Activated CD8-positive, alpha-beta T cell treated with anti-CD3 and anti-CD28 coated beads, Interleukin-2, amount 10 ng/mL, durations not matched to agents 7 days and 5 days (primary cell): Measurements from ENCODE around the gene TDRD15. TPM values are rescaled to one million over a fixed set of nuclear protein-coding genes. Genes with fewer than 3 reads are reported as not detected.
"Not testable (repeated sequence)": the region's sequence is repeated elsewhere in the genome, so short reads cannot be mapped to it uniquely, and the experiment has no call there.

Experiments used
- ATAC-seq: fragments of 150-1000 bp; cut with Tn5 transposase; one replicate; pipeline ENCODE4 v1.10.0; 2021; ENCODE audit warnings: moderate library complexity
- CTCF ChIA-PET: fragments of 350-600 bp; sonication (Branson Sonifier 250); formaldehyde crosslinking; loops from one replicate; lab custom pipeline; 2021; ENCODE audit warnings: antibody characterized with exemption; lab: Charles Lee
- POLR2A ChIA-PET: fragments of 350-600 bp; sonication (Branson Sonifier 250); formaldehyde crosslinking; loops from one replicate; lab custom pipeline; 2021; ENCODE audit warnings: antibody characterized with exemption; lab: Charles Lee
- DNase-seq: peaks from one replicate; pipeline ENCODE4 v3.0.0-alpha.2; 2020
- H3K27ac Mint-ChIP-seq: one replicate; pipeline ENCODE4 v1.8.0; 2021; ENCODE audit warnings: mild to moderate bottlenecking, mixed read lengths
- H3K27me3 Mint-ChIP-seq: one replicate; pipeline ENCODE4 v1.8.0; 2021; ENCODE audit warnings: low read depth, mixed read lengths
- H3K36me3 Mint-ChIP-seq: one replicate; pipeline ENCODE4 v1.8.0; 2021; ENCODE audit warnings: low read depth, mixed read lengths
- H3K4me1 Mint-ChIP-seq: one replicate; pipeline ENCODE4 v1.8.0; 2021; ENCODE audit warnings: low read depth, mixed read lengths
- H3K4me3 Mint-ChIP-seq: one replicate; pipeline ENCODE4 v1.8.0; 2021; ENCODE audit warnings: mild to moderate bottlenecking, mixed read lengths
- H3K9me3 Mint-ChIP-seq: one replicate; pipeline ENCODE4 v1.8.0; 2022; ENCODE audit warnings: mixed read lengths; ENCODE audit not compliant: insufficient read depth
- total RNA-seq, 2 experiments: library from RNA; stranded (reverse); gene quantifications; one replicate each; pipeline ENCODE4 v1.2.3, GENCODE V29; 2021

Gene TDRD15
- total RNA-seq, 2 experiments from 2014 or later, result not detected

DNA sequence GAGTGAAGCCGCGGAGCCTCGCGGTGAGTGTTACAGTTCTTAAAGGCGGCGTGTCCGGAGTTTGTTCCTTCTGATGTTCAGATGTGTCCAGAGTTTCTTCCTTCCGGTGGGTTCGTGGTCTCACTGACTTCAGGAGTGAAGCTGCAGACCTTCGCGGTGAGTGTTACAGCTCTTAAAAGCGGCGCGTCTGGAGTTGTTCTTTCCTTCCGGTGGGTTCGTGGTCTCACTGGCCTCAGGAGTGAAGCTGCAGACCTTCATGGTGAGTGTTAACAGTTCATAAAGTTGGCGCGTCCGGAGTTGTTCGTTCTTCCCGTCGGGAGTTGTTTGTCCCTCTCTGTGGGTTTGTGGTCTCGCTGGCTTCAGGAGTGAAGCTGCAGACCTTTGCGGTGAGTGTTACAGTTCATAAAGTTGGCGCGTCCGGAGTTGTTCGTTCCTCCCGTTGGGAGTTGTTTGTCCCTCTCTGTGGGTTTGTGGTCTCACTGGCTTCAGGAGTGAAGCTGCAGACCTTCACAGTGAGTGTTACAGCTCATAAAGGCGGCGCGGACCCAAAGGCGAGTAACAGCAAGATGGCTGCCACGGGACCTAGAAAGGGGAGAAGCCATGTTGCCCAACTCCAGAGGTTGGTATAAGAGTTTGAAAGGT, 22.1 kb upstream of the TDRD15 start:
- H3K4me1 Mint-ChIP-seq, H3K27ac Mint-ChIP-seq, H3K27me3 Mint-ChIP-seq, CTCF ChIA-PET, ATAC-seq, H3K36me3 Mint-ChIP-seq, H3K4me3 Mint-ChIP-seq, POLR2A ChIA-PET, DNase-seq, H3K9me3 Mint-ChIP-seq: not testable (repeated sequence)

DNA sequence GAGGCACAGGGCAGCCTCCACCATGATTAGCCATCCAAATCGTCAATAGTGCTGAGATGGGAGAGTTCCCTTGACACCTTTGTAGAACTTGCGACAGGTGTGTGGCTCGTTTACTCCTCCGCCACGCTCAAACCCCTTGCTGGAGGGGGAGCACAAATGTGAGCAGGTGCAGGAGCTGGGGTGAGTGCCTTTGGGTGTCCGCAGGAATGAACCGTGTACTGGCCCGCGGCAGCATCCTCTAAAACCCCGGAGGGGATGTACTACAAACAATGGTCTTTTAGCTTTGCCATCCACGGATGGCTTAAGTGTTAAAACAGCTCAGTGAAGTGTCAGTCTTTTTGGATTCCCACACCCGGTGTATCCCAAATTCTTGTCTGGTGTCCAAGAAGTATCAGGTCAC, 21.4 kb upstream of the TDRD15 start:
- ATAC-seq (no peak), DNase-seq (no peak)
- H3K27ac Mint-ChIP-seq, result no peak overlapping the region
- ChIA-PET CTCF (no interaction called here), POLR2A (no interaction called here)
- no peaks in the 10 kb centered on the region for H3K4me1 Mint-ChIP-seq
- no peaks in the 10 kb centered on the region for H3K27me3 Mint-ChIP-seq
- H3K4me3 Mint-ChIP-seq, result no peak overlapping the region
- no peaks in the 10 kb centered on the region for H3K9me3 Mint-ChIP-seq
- no peaks in the 10 kb centered on the region for H3K36me3 Mint-ChIP-seq

DNA sequence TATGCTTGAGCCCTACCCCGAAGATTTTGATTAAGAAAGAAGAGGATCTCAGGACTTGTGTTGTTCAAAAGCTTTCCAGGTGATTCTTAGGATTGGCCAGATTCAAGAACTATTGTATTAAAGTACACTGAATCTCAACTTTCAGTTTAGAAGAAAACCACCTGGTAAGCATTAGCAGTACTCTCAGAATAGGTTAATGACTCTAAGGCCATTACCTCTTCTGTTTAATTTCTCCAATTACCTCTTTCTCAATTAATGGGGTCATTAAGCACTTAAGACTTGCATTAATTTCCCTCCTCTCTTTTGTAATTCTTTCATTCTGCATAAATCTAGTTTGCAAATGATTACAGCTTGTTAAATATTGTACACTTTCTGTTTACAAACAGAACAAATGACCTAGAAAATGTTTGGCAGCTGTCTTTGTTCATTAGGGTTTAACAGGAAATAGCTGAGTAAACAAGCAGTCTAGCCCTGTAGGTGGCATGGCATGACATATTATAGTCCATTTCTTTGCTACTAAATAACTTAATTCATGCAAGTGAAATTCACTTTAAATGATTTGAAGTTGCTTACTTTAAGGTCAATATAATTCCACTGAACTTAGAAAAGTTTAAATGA, 20.4 kb upstream of the TDRD15 start:
- ChIA-PET POLR2A (no interaction called here), CTCF (no interaction called here)
- H3K4me3 Mint-ChIP-seq, result no peak overlapping the region
- ATAC-seq (no peak), DNase-seq (no peak)
- no peak overlapping the region for H3K27ac Mint-ChIP-seq
- no peaks in the 10 kb centered on the region for H3K36me3 Mint-ChIP-seq
- H3K4me1 Mint-ChIP-seq, result no peaks in the 10 kb centered on the region
- H3K27me3 Mint-ChIP-seq, result no peaks in the 10 kb centered on the region
- H3K9me3 Mint-ChIP-seq, result no peaks in the 10 kb centered on the region

DNA sequence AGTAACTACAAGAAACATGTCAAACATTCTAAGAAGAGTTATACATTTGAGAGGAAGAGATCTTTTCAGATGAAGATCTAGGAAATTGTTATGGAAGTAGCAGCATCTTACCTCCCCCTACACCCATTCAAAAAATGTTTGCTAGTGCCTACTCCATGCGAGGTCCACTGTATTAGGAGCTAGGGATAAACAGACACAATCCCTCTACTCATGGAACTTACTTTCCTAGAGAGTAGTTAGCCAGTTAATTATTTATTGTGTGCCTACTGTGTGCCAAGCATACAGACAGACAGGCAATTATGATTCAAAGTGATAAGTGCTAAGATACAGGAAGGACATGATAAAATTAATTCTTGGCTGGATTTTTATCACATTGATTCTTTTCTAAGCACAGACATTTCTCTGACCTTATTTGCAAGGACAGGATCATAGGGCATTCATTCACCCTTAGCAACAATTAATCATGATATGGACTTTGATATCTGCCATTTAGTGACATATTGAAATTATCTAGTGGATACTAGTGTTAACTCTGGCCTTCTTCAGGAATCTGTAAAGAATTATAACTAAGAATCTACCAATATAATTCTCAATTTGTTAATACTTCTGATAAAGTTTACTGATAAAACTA, 19.6 kb upstream of the TDRD15 start:
- ChIA-PET POLR2A (no interaction called here), CTCF (no interaction called here)
- ATAC-seq (no peak), DNase-seq (no peak)
- H3K4me1 Mint-ChIP-seq, result no peaks in the 10 kb centered on the region
- no peaks in the 10 kb centered on the region for H3K9me3 Mint-ChIP-seq
- no peak overlapping the region for H3K27ac Mint-ChIP-seq
- no peak overlapping the region for H3K4me3 Mint-ChIP-seq
- H3K36me3 Mint-ChIP-seq, result no peaks in the 10 kb centered on the region
- no peaks in the 10 kb centered on the region for H3K27me3 Mint-ChIP-seq

DNA sequence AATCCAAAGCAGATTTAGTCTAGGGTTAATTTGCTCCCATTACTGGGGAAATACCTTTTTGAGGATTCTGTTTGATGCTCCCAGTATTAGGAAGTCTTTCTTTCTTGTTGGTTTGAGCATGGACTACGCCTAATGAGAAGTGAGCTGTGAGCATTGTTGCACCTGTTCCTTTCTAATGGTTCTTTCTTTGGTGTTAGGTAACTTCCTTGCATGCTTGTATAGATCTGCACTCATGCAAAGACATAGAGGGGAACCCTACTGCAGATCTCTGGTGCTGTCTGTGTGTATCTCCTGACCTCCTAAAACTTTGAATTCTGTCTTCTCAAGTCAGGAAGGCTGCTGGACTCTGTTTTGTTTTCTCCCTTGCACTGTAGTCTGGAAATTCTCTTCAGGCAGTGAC, 12.8 kb upstream of the TDRD15 start:
- POLR2A ChIA-PET, result no interaction called here
- CTCF ChIA-PET, result no interaction called here
- ATAC-seq (no peak), DNase-seq (no peak)
- Mint-ChIP-seq H3K4me1 (no peaks in the 10 kb centered on the region), H3K9me3 (no peaks in the 10 kb centered on the region), H3K36me3 (no peaks in the 10 kb centered on the region), H3K27ac (no peak overlapping the region), H3K27me3 (no peaks in the 10 kb centered on the region), H3K4me3 (no peak overlapping the region)

DNA sequence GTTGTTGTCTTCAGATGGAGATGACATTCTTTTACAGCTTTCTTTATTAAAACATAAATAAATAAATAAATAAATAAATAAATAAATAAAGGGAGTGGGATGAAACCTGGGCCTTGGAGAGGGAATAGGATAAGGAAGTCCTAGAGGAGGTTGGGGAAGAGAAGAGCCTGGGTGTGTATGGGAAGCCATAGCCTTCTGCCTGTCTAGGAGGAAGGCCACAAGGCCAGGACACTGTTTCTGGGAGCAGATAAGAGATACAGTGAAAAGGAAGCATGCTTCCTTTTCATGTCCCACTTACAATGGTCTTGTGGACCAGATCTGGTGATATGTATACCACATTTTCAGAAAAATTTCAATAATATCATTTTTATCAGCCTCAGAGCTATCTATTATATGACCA, 6.1 kb upstream of the TDRD15 start:
- Mint-ChIP-seq H3K4me1 (no peaks in the 10 kb centered on the region), H3K9me3 (no peaks in the 10 kb centered on the region), H3K27ac (no peak overlapping the region), H3K36me3 (no peaks in the 10 kb centered on the region), H3K27me3 (no peaks in the 10 kb centered on the region), H3K4me3 (no peak overlapping the region)
- POLR2A ChIA-PET, result no interaction called here
- CTCF ChIA-PET, result interaction anchor here (1.5 to 1.6 kb wide), 2 partner anchors 77 to 456 kb away, joined by 3 read pairs; no protein-coding TSS in a partner anchor
- DNase-seq, result no peak
- ATAC-seq, result no peak

- no peaks in the 10 kb centered on the region for H3K4me1 Mint-ChIP-seq
- ChIA-PET POLR2A (no interaction called here), CTCF (interaction anchor here (0.6 to 1.6 kb wide), 3 partner anchors 19 to 457 kb away, joined by 3 read pairs; no protein-coding TSS in a partner anchor)
- H3K36me3 Mint-ChIP-seq, result no peaks in the 10 kb centered on the region
- H3K9me3 Mint-ChIP-seq, result no peaks in the 10 kb centered on the region
- H3K4me3 Mint-ChIP-seq, result no peak overlapping the region
- H3K27me3 Mint-ChIP-seq, result no peaks in the 10 kb centered on the region
- no peak overlapping the region for H3K27ac Mint-ChIP-seq
- no peak for ATAC-seq
- DNase-seq, result peak; percentile 26
These were observed 5.4 kb upstream of the TDRD15 start for GRCh38 chr2:21118302-21118920.

DNA sequence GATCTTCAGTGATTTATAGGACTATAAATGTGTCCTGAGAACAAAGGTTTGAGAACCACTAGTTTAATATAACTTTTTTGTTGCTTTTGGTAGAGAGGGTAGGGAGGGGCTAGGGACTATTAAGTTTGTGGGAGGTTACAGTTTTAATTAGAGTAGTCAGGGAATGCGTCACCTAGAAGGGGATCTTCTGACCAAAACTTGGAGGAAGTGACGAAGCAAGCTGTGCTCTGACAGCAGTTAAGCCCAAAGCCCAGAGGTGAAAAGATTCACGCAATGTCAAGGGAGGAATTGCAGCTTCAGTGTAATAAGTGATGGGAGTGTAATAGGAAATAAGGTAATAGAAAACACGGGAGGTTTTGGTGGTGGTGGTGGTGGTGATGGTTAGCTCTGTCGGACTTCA, 8.1 kb downstream of the TDRD15 start:
- ChIA-PET POLR2A (no interaction called here), CTCF (no interaction called here)
- Mint-ChIP-seq H3K36me3 (no peaks in the 10 kb centered on the region), H3K4me3 (no peak overlapping the region), H3K27me3 (peaks cover 1% of the 10 kb centered on the region), H3K27ac (no peak overlapping the region), H3K4me1 (no peaks in the 10 kb centered on the region), H3K9me3 (no peaks in the 10 kb centered on the region)
- ATAC-seq, result no peak
- DNase-seq, result no peak

DNA sequence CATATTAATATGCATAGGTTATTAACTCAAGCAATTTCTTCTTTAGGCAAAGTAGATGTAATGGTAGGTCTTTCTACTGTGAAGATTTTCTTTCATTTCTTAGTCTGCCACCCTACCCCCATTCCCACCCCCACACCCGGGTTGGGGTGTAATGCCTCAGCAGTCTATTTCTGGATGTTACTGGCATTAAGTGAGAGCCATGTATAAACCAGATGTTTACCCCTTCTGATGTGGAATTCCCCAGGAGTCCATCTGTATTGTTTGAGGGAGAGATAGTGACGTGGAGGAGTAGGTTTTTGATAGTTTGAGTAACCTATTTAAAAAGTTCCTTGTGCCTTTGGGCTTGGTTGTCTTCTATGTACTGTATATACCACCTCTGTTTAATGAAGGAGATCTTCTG, 11.8 kb downstream of the TDRD15 start:
- Mint-ChIP-seq H3K36me3 (no peaks in the 10 kb centered on the region), H3K27ac (no peak overlapping the region), H3K4me3 (no peak overlapping the region), H3K9me3 (no peaks in the 10 kb centered on the region), H3K27me3 (peaks cover 1% of the 10 kb centered on the region), H3K4me1 (no peaks in the 10 kb centered on the region)
- ChIA-PET POLR2A (no interaction called here), CTCF (interaction anchor here (1.4 kb wide), 1 partner anchor 13 kb away, joined by 3 read pairs; no protein-coding TSS in a partner anchor)
- ATAC-seq, result no peak
- no peak for DNase-seq

GRCh38 chr2:21142149-21142548, 18.4 kb downstream of the TDRD15 start:
- CTCF ChIA-PET, result no interaction called here
- no peak for ATAC-seq
- no peaks in the 10 kb centered on the region for H3K4me1 Mint-ChIP-seq
- H3K27ac Mint-ChIP-seq, result no peak overlapping the region
- no peaks in the 10 kb centered on the region for H3K27me3 Mint-ChIP-seq
- H3K4me3 Mint-ChIP-seq, result no peak overlapping the region
- POLR2A ChIA-PET, result no interaction called here
- H3K9me3 Mint-ChIP-seq, result no peaks in the 10 kb centered on the region
- no peak for DNase-seq
- H3K36me3 Mint-ChIP-seq, result no peaks in the 10 kb centered on the region

DNA sequence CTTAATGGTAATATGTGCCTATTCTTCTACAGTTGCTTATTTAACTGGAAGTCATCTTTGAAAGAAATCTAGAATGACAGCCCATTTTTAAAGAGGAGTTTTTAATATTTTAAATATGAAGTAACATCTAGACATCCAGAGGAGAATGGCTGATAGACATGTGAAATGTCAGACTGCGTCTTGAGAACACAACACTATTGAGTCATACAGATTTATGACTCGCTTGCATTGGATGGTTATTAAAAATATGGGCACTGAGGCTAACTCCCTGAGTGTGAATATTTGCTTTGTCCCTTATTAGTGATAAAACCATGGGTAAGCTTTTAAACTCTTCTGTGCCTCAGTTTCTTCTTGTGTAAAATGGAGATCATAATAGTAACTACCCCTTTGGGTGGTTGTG, 22.9 kb downstream of the TDRD15 start:
- DNase-seq (no peak), ATAC-seq (no peak)
- Mint-ChIP-seq H3K27ac (no peak overlapping the region), H3K4me1 (no peaks in the 10 kb centered on the region), H3K27me3 (no peaks in the 10 kb centered on the region), H3K36me3 (no peaks in the 10 kb centered on the region), H3K9me3 (no peaks in the 10 kb centered on the region), H3K4me3 (no peak overlapping the region)
- CTCF ChIA-PET, result no interaction called here
- POLR2A ChIA-PET, result no interaction called here

- Mint-ChIP-seq H3K9me3 (no peaks in the 10 kb centered on the region), H3K27ac (no peak overlapping the region), H3K36me3 (no peaks in the 10 kb centered on the region), H3K4me3 (no peak overlapping the region), H3K4me1 (no peaks in the 10 kb centered on the region), H3K27me3 (no peaks in the 10 kb centered on the region)
- no peak for ATAC-seq
- POLR2A ChIA-PET, result no interaction called here
- CTCF ChIA-PET, result no interaction called here
- DNase-seq, result no peak
These were observed 24.9 kb downstream of the TDRD15 start for GRCh38 chr2:21148718-21149117.
